GM12875 (cell line): ENCODE results near the gene GPR39.

ENCODE experiments used
- H3K4me3 ChIP-seq: one replicate; pipeline ENCODE4 v1.5.1; 2011; ENCODE audit warnings: low read depth, low read length, control low read depth
- TF ChIP-seq, protein P1 (sequence below): IDR thresholded peaks from 2 replicates; pipeline ENCODE4 v1.5.1; 2011; ENCODE audit warnings: low read depth, mild to moderate bottlenecking, control low read depth, inconsistent platforms, low read length, moderate library complexity, borderline replicate concordance; ENCODE audit not compliant: insufficient read depth

GPR39 gene

DNA sequence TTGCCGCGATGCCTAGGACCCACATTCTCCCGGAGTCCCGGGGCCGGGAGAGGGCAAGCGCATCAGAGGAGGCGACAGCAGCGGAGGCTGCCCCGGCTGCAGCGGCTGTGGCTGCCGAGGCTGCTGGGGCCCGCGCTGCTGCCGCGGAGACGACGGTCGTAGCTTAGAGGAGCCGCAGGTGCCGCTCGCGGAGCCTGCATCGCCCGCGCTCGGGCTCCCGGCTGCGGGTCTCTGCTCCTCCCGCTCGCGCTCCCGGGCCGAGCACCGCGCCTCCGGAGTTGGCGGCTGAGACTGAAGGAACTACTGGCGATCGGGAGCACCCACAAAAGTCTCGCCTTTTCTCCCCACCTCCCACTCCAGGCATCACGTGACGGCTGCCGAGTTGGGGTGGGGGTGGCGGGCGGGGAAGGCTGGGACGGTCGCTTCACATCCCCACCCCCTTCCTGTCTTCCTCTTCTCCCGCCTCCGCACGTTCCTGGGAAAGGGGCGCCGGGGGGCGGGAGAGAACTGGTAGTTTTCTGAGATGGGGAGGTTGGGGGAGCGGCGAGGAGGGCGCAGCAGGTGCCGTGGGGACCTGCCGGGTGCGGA lies 253.4 kb downstream of the GPR39 start, which contains the start of gene LYPD1:
LYPD1 (minus strand) TSS at position 298 of the 588 bp plus-strand sequence; CDS start at position 25, 273 bp downstream.
- no peak within 1 kb of the TSS for H3K4me3 ChIP-seq

DNA sequence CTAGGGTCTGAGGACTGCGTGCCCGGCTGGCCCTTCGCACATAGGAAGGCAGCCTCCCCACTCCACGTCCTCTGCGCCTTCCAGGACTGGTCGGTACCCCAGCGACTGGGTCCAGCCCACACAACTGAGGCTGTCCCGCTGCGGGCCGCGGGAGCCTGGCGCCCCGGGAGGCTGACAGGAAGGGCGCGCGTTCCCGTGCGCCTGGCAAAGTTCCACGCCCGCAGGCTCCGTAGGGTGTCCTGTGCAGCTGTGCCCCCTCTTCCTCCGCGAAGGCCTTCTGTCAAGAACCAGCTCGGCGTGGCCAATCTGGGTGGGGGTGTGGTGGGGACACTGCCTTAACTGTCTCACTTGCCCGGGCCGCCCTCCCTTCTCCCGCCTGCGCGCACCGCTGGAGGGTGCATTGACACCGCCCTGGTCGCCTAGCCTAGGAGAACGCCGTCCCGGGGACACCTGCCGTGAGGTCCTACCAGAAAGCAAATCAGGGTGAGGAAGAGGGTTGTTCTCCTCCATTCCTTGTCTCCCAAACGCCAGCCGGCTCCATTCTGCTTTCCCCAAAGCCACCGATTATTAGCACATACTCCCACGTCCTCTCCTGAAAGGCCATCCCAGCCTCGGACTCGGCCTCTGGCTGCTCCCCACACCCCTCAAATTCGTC lies 254.0 kb downstream of the GPR39 start:
- no peak overlapping the region for H3K4me3 ChIP-seq

More for the DNA sequence above, 253.4 kb downstream of the GPR39 start, which contains the start of gene LYPD1:
- TF ChIP-seq, protein P1, sequence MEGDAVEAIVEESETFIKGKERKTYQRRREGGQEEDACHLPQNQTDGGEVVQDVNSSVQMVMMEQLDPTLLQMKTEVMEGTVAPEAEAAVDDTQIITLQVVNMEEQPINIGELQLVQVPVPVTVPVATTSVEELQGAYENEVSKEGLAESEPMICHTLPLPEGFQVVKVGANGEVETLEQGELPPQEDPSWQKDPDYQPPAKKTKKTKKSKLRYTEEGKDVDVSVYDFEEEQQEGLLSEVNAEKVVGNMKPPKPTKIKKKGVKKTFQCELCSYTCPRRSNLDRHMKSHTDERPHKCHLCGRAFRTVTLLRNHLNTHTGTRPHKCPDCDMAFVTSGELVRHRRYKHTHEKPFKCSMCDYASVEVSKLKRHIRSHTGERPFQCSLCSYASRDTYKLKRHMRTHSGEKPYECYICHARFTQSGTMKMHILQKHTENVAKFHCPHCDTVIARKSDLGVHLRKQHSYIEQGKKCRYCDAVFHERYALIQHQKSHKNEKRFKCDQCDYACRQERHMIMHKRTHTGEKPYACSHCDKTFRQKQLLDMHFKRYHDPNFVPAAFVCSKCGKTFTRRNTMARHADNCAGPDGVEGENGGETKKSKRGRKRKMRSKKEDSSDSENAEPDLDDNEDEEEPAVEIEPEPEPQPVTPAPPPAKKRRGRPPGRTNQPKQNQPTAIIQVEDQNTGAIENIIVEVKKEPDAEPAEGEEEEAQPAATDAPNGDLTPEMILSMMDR, result no peak

DNA sequence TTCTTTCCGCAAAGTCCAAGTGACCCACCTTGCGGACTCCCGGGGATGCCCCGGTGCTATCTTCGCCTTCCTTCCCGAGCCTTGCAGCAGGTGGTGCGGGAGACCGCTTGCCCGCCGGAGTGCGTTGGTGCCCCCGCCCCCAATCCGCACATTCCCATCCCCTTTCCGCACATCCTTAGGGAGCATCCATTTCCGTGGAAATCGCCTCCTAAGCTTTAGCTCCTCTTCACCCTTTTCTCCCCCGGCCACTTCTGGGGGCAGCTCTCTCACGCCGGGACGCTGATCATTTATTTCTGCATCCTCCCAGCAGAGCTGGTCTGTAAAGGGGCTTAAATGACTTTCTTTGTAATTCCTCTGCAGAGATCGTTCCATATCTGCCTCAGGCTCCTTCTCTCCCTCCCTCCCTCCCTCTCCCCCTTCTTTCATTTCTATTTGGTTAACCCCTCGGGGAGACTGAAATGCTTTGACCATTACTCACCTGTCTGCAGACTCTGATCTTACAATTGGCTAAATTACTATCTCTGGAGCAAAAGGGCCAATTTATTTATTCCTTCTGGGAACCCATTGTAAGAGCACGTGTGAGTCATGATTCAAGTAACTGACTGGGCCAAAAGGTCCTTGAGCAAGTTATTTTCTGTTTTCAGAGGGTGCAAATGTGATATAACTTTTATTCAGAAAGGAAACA lies 254.7 kb downstream of the GPR39 start:
- TF ChIP-seq, protein P1, result no peak
- H3K4me3 ChIP-seq, result no peak overlapping the region

More for the DNA sequence above, 254.0 kb downstream of the GPR39 start:
- TF ChIP-seq, protein P1, result no peak

DNA sequence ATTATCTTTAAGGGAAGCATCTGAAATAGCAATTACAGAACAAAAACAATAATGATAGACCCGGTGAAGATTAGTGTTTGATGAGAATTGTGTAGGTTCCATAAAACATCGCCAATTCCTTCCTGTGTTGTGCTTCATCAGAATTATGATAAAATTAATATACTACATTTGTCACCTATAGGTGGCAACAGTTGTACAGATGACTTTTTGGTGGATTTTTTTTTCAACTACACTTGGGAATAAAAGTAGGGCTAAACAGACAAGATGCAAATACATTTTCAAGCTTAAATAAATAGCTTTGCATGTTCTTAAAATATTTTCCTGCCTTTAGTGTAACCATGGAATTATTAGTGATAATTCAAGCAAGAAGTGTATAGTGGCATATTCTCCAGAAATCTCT lies 260.4 kb downstream of the GPR39 start:
- H3K4me3 ChIP-seq, result no peak overlapping the region
- TF ChIP-seq, protein P1, result no peak

DNA sequence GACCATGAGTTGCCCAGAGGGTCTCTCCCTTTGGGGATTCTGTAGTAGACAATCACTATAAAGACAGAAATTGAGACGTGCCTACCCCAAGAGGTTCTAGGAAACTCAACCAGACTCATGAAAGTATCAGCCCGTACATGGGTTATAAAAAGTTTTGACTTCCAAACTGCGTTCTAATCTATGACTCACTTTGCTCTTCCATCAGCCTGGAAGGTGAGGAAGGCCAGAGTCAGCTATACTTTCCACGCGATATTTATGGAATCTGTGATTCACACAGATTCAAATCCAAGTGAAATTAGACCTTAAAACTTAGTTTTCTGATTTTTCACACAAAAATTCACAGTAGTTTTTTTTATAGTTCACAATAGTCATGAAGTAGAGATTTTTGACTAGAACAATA lies 261.1 kb downstream of the GPR39 start:
- TF ChIP-seq, protein P1, result no peak
- H3K4me3 ChIP-seq, result no peak overlapping the region

DNA sequence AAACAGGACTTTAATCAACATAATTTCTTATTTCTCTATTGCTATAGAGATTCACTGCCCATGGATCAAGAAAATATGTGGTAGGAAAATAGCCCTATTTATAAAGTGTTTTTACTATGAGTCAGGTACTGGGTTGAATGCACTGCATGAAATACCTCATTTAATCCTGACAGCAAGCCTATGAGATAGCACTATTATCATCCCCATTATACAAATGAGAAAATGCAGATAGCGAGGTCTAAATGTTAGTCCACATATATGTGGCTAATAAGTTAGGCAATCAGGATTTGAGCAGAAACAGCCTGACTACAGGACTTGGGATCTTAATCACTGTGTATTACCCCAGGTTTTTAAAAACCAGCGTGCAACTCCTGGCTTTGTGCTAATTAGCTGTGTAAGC lies 261.9 kb downstream of the GPR39 start:
- no peak overlapping the region for H3K4me3 ChIP-seq
- TF ChIP-seq, protein P1, result no peak

DNA sequence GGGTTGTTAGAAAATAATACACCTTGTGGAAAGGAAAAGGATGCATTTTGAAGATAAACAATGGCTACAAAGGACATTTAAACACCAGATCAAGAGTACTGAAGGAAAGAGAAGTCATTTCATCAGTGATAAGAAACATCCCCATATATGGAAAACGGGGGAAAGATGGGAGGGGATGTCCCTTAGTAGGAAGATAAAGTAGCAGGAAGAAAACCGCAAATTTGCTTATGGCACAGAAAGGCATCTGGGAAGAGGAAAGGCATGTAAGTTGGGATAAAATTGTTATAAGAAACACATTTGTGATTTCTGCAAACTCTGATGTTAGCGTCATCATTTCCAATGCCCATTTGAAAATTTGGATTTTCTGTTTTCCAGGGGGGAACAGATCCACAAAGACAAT lies 263.9 kb downstream of the GPR39 start:
- H3K4me3 ChIP-seq, result no peak overlapping the region
- TF ChIP-seq, protein P1, result no peak
